Endothelial cell of umbilical vein (primary cell): ENCODE measurements around the gene COLQ. TPM values are rescaled to one million over a fixed set of nuclear protein-coding genes. Genes with fewer than 3 reads are reported as not detected.

ENCODE experiments used
- BruUV-seq: library from RNA; stranded (reverse); fragments of 400-500 nt; replicated peaks from 2 replicates; lab custom pipeline; 2021; lab: Mats Ljungman, UMichigan
- CTCF ChIA-PET: fragments of 300-600, 350-600 bp; sonication (Branson Sonifier 250); formaldehyde crosslinking; loops from one replicate; lab custom pipeline; 2021; ENCODE audit warnings: antibody characterized with exemption, inconsistent platforms; lab: Charles Lee
- POLR2A ChIA-PET: fragments of 300-600, 350-600 bp; sonication (Branson Sonifier 250); formaldehyde crosslinking; loops from one replicate; lab custom pipeline; 2021; ENCODE audit warnings: antibody characterized with exemption, inconsistent platforms; lab: Charles Lee
- DNase-seq: peaks from one replicate; pipeline ENCODE4 v3.0.0-alpha.2; 2011; ENCODE audit warnings: low read depth, low spot score
- FAIRE-seq: peaks from 2 replicates; lab custom pipeline; 2011; peaks lifted over from hg19 to GRCh38; lab: Jason Lieb, UNC
- H2AFZ ChIP-seq: 2 replicates; pipeline ENCODE4 v1.6.0; 2012; ENCODE audit warnings: low read depth, low read length, control low read depth, inconsistent platforms
- H3K27ac ChIP-seq: 2 replicates; pipeline ENCODE4 v1.5.1; 2011; ENCODE audit warnings: low read depth, mild to moderate bottlenecking, control low read depth, low read length, moderate library complexity; ENCODE audit not compliant: insufficient read depth
- H3K27me3 ChIP-seq, 2 experiments: 2 replicates each; pipeline versions ENCODE4 v1.6.0 to v1.6.1; 2011; ENCODE audit warnings: low read length in 2 of 2, mixed read lengths in 1 of 2; ENCODE audit not compliant: control insufficient read depth in 2 of 2, insufficient read depth in 2 of 2
- H3K36me3 ChIP-seq, 2 experiments: 2 replicates in 1 of 2; 3 replicates in 1 of 2; pipeline ENCODE4 v1.5.1; 2011; ENCODE audit warnings: low read length in 2 of 2, mild to moderate bottlenecking in 1 of 2, moderate library complexity in 1 of 2; ENCODE audit not compliant: control insufficient read depth in 2 of 2, insufficient read depth in 2 of 2; ENCODE audit errors: extremely low read depth in 1 of 2
- H3K4me1 ChIP-seq: 3 replicates; pipeline ENCODE4 v1.5.1; 2011; ENCODE audit warnings: mild to moderate bottlenecking, low read length; ENCODE audit not compliant: control insufficient read depth, insufficient read depth; ENCODE audit errors: extremely low read depth
- H3K4me2 ChIP-seq: 2 replicates; pipeline ENCODE4 v1.6.1; 2011; ENCODE audit warnings: low read length, control low read depth, mixed read lengths; ENCODE audit not compliant: insufficient read depth
- H3K4me3 ChIP-seq, 3 experiments: fragments of 200-600 bp in 1 of 3; sonication (generic), shearing (Covaris generic) in 1 of 3; replicated peaks in 1 of 3; 2 replicates each; pipeline ENCODE4 v1.5.1; 2011 to 2016; ENCODE audit warnings: control low read depth in 3 of 3, low read length in 3 of 3, mild to moderate bottlenecking in 2 of 3, inconsistent platforms in 1 of 3, low read depth in 1 of 3, moderate library complexity in 1 of 3; ENCODE audit not compliant: insufficient read depth in 1 of 3
- H3K79me2 ChIP-seq: 2 replicates; pipeline ENCODE4 v1.6.0; 2012; ENCODE audit warnings: low read length, inconsistent platforms; ENCODE audit not compliant: control insufficient read depth, insufficient read depth
- H3K9ac ChIP-seq: replicated peaks from 2 replicates; pipeline ENCODE3; 2011; ENCODE audit warnings: low read length, control low read depth; ENCODE audit not compliant: insufficient read depth; ENCODE audit errors: extremely low read depth
- H3K9me1 ChIP-seq: replicated peaks from 3 replicates; pipeline ENCODE4 v1.6.0; 2011; ENCODE audit warnings: mild to moderate bottlenecking, low read length; ENCODE audit not compliant: control insufficient read depth, insufficient read depth; ENCODE audit errors: extremely low read depth
- H3K9me3 ChIP-seq: replicated peaks from 2 replicates; pipeline ENCODE4 v1.5.1; 2012; ENCODE audit warnings: low read length, inconsistent platforms; ENCODE audit not compliant: control insufficient read depth, insufficient read depth
- H4K20me1 ChIP-seq: replicated peaks from 2 replicates; pipeline ENCODE3; 2011; ENCODE audit warnings: mild to moderate bottlenecking, low read length; ENCODE audit not compliant: control insufficient read depth, insufficient read depth; ENCODE audit errors: extremely low read depth
- CTCF ChIP-seq, 2 donors: IDR thresholded peaks; 1 replicate in 1 of 2; 2 replicates in 1 of 2; pipeline ENCODE4 v1.5.1; 2011; ENCODE audit warnings: low read length in 2 of 2, mild to moderate bottlenecking in 2 of 2, moderate library complexity in 2 of 2, control low read depth in 1 of 2, inconsistent platforms in 1 of 2, low read depth in 1 of 2; ENCODE audit not compliant: insufficient read depth in 1 of 2; ENCODE audit errors: extremely low read depth in 1 of 2
- EZH2 ChIP-seq: IDR thresholded peaks from 2 replicates; pipeline ENCODE4 v1.6.1; 2012; ENCODE audit warnings: borderline replicate concordance, low read depth, mild to moderate bottlenecking, moderate library complexity, low read length, inconsistent platforms; ENCODE audit not compliant: severe bottlenecking
- FOS ChIP-seq: IDR thresholded peaks from 2 replicates; pipeline ENCODE4 v1.6.1; 2011; ENCODE audit warnings: mild to moderate bottlenecking, low read length, moderate library complexity, borderline replicate concordance; ENCODE audit not compliant: insufficient read depth
- GATA2 ChIP-seq: IDR thresholded peaks from 2 replicates; pipeline ENCODE4 v1.7.0; 2011; ENCODE audit warnings: low read depth, mild to moderate bottlenecking, moderate library complexity, mixed read lengths, low read length; ENCODE audit not compliant: insufficient read length, insufficient read depth
- JUN ChIP-seq: IDR thresholded peaks from 2 replicates; pipeline ENCODE4 v1.6.1; 2011; ENCODE audit warnings: borderline replicate concordance, low read depth; ENCODE audit not compliant: insufficient read length, insufficient read depth
- MYC ChIP-seq: IDR thresholded peaks from one replicate; pipeline ENCODE4 v1.6.1; 2011; ENCODE audit warnings: mild to moderate bottlenecking, low read depth, low read length
- POLR2A ChIP-seq: IDR thresholded peaks from 2 replicates; pipeline ENCODE4 v1.6.1; 2012; ENCODE audit warnings: low read depth, mild to moderate bottlenecking, control low read depth, low read length
- POLR2AphosphoS5 ChIP-seq: IDR thresholded peaks from 2 replicates; pipeline ENCODE4 v1.6.1; 2012; ENCODE audit warnings: low read depth, mild to moderate bottlenecking, control low read depth, low read length, moderate library complexity; ENCODE audit not compliant: insufficient read depth
- dilution Hi-C: fragments of 300-500 bp; cut with MboI; formaldehyde crosslinking; loops from one replicate; pipeline ENCODE4 v1.15.0; 2019; ENCODE audit warnings: low sequenced_read_pairs; ENCODE audit not compliant: extremely low pct_ligation_motif_present
- intact Hi-C: fragments of 100-400 bp; cut with micrococcal nuclease; formaldehyde crosslinking; loops from one replicate; pipeline ENCODE4 v1.10.0; 2022
- polyA plus RNA-seq, 4 experiments: library from polyadenylated mRNA; depleted of rRNA in 3 of 4; stranded (reverse) in 3 of 4; unstranded in 1 of 4; fragments of >200 nt; gene quantifications; 2 replicates each; pipeline versions ENCODE4 v1.2.1 to v1.2.3, GENCODE V29; 2011 to 2012; ENCODE audit warnings: missing spikeins in 1 of 4
- total RNA-seq: library from RNA; stranded (reverse); gene quantifications from 2 replicates; pipeline ENCODE4 v1.2.3, GENCODE V29; 2021
- TF ChIP-seq, protein P1 (sequence below): IDR thresholded peaks from 2 replicates; pipeline ENCODE4 v1.6.1; 2011; ENCODE audit not compliant: insufficient read depth, insufficient read length

Gene COLQ
- total and polyA plus RNA-seq, 2 donors (not counting 3 experiments of a cell fraction or from before 2014, with no cell fraction given): 2.0 to 2.3 TPM

- Histone ChIP-seq H3K9me1 (no peaks in the 10 kb centered on the region), H3K9ac (no peak overlapping the region), H3K36me3 (no peaks in the 10 kb centered on the region), H3K4me3 (no peak overlapping the region), H3K4me2 (no peak overlapping the region), H3K4me1 (no peaks in the 10 kb centered on the region), H4K20me1 (no peaks in the 10 kb centered on the region), H3K79me2 (no peaks in the 10 kb centered on the region), H3K27me3 (no peaks in the 10 kb centered on the region), H2AFZ (no peak overlapping the region), H3K9me3 (no peaks in the 10 kb centered on the region), H3K27ac (no peak overlapping the region)
- dilution Hi-C loops (no loop called here), intact Hi-C loops (no loop called here)
- POLR2A ChIA-PET: no interaction called here
- BruUV-seq: no TSS peak
- FAIRE-seq (no peak), DNase-seq (no peak)
- CTCF ChIA-PET: no interaction called here
- TF ChIP-seq POLR2A (no peak), POLR2AphosphoS5 (no peak), CTCF (IDR thresholded peaks at IDR 0.05; ENCODE audit: extremely low read depth in 1 of 2, insufficient read depth in 1 of 2, low read depth in 1 of 2, low read length in 2 of 2) (no peak), JUN (no peak), FOS (no peak), MYC (no peak), EZH2 (no peak), GATA2 (no peak)
- TF ChIP-seq, protein P1, sequence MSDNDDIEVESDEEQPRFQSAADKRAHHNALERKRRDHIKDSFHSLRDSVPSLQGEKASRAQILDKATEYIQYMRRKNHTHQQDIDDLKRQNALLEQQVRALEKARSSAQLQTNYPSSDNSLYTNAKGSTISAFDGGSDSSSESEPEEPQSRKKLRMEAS: no peak
Measured at GRCh38 chr3:15453501-15453900, 68.0 kb downstream of the COLQ start.
